Cortex of kidney (tissue), 1 donor: ENCODE results near the gene S1PR3.

Experiments used
- DNase-seq: peaks from one replicate; lab custom pipeline; 2025; lab: John Stamatoyannopoulos, UW

Gene S1PR3

GRCh38 chr9:89009546-89009840 lies 18.2 kb downstream of the S1PR3 start:
- DNase-seq: no peak

DNA sequence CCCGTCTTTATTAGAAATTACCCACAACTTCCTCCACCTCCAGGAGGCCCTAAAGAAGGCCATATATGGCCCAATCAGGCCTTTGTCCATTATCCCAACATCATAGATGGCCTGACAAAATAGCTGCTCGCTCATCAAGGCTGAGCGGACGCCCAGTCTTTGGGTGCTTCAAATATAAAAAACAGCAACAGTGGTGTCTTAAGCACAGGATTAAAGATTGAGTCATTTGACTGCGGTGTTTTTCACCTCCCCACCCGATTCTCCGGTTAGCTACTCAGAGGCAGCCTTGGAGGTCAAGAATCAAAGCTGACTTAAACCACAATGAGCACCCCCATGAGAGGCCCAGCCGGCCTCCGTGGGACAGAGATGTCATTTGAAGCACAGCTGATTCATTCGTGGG lies 18.8 kb downstream of the S1PR3 start:
- DNase-seq: no peak

GRCh38 chr9:89010526-89011111 lies 19.4 kb downstream of the S1PR3 start:
- no peak for DNase-seq

GRCh38 chr9:89011683-89012082 lies 20.4 kb downstream of the S1PR3 start:
- no peak for DNase-seq

DNA sequence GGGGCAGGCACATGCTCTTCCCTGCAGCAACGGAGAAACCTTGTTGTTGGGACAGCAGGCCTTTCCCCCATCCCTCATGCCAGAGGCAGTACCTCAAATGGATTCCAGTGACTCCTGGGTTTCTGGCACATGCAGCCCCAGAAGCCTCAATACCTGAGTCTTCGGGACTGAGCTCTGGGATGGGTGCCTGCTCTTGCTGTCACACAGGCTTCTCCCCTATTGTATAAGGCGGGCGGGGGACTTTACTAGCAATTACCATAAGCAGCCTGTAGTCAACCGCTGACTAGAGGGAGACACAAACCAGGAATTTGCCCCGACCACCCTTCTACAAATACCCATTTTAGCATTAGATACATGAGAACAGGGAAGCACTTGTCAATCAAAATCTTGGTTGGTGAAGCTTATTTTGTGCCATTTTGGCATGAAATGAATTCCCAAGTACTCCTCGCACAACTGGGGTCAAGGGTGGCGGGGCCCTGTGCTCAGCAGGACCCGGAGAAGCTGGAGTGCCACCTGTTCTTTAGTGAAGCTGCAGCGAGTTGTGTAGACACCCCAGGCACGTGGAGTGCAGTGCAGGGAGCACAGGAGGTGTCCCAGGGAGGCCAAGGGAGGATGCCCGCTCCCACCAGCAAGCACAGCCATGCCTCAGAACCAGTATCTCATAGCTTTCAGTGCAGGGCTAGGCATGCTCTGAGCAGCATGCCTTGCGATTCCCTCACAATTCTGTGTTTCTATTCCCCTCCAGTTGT lies 21.2 kb downstream of the S1PR3 start:
- no peak for DNase-seq

DNA sequence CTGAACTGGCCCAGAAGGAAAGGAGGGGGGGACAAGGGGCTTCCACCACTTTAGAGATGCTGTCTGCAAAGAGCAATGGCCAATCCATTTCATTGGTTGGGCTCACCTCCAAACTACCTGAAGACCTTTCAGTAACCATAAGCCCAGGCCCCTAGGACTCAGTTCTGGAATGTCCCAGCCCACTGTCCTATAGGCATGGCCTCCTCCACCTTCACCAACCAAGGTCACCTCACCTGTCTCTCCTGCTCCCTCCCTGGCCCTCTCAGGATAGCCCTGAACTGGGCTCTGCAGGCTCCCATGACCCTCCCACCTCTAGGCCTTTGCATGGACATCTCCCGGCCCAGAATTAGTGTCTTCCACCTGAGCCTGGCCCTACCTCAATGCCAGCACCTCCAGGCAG lies 22.4 kb downstream of the S1PR3 start:
- no peak for DNase-seq

- DNase-seq: no peak
Measured at GRCh38 chr9:89014153-89014552, 22.9 kb downstream of the S1PR3 start.

DNA sequence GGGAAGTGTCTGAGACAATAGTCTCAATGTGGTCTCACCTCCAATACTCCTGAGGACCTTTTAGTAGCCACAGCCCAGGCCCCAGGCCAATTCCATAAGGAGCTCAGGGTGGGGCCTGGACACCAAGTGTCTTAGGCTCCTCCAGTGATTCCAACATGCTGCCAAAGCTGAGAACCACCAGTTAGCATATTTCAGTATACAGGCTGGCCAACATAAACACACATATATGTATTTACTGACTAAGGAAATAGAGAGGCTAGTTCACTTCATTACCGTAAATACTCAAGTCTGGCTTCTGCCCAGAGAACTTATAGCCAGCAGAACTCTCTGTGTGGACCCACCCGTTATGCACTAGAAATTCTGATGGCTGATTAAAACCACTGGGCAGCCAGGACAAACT lies 24.1 kb downstream of the S1PR3 start:
- no peak for DNase-seq

GRCh38 chr9:89020754-89021153 lies 29.5 kb downstream of the S1PR3 start:
- DNase-seq: no peak

DNA sequence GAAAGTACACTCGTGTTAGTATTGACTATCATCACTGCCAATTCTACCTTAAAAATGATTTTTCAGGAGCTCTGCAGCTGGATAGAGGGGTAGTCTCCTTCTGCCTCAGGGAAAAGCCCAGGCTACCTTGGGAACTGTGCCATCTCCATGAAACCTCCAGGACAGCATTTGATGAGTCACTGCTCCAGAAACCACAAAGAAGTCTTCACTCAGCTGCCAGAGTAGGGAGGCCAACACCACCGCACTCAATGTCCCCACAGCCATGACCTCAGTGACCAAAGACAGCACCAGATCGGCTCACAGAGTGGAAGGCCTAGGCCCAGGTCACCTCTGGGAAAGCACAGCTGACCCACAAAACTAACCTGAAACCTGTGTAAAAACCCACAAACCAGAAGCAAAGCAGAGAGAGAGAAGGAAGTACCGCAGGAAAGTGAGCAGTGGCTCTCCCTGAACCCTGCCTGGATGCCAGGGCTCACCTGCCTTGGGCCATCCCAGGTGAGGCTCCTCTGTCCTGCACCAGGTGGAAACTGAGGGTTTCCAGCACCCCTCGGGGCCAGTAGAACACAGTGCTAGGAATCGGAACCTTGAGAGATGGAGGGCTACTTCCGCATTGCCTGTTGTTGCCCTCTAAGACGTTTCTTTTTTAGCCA lies 30.0 kb downstream of the S1PR3 start:
- DNase-seq: no peak

DNA sequence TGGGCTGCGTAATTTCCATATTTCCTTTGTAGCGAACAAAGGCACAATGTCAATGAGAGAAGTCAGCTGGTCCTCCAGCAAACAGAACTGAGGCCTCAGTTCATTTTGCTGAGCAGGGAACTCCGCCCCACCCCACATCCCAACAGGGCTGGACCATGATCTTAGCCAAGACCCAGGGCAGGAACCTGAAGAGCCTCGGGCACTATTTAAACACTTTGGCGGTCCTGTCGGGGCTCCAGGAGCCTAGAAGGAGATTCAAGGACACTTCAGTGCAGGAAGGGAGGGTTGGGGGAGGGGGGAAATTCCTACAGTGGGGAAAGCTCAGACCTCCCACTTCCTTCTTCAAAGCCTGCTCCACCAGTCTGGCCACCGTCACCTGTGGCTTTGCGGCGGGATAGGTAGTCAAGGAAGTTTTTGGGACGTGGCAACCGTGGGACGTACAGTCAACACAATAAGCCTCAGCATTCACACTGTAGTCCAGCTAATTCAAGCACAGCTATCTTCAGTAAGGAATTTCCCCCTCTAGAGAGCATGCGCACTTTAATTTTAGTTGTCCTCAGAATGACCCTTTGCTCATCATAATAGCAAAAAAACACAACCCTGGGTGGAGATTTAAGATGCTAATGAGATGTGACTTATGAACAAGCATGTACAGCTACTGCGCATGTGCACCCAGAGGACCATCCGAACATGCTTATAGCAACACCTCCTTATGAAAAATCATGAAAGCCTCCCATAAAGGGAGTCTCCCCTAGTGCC lies 30.9 kb downstream of the S1PR3 start:
- DNase-seq: no peak

- DNase-seq: no peak
Measured at GRCh38 chr9:89022902-89023301, 31.6 kb downstream of the S1PR3 start.

- DNase-seq: no peak
Measured at GRCh38 chr9:89023740-89024139, 32.5 kb downstream of the S1PR3 start.

DNA sequence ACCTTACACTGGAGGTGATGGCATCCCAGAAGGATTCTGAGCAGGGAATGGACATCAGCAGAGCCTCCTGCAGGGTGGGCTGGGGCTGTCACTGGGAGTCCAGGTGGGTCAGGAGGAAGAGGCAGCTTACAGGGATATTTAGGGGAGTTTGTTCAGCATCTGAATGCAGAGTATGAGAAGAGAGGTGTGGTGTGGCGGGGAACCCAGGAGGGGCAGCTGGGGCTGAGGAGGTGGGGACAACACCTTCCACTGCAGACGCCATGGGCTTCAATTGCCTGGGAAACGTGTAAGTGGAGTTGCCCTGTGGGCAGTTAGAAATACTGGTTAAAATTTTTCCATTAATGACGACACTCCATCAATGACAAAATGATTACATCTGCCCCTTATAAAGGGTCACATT lies 33.5 kb downstream of the S1PR3 start:
- no peak for DNase-seq

- DNase-seq: no peak
Measured at GRCh38 chr9:89025553-89025952, 34.3 kb downstream of the S1PR3 start.

DNA sequence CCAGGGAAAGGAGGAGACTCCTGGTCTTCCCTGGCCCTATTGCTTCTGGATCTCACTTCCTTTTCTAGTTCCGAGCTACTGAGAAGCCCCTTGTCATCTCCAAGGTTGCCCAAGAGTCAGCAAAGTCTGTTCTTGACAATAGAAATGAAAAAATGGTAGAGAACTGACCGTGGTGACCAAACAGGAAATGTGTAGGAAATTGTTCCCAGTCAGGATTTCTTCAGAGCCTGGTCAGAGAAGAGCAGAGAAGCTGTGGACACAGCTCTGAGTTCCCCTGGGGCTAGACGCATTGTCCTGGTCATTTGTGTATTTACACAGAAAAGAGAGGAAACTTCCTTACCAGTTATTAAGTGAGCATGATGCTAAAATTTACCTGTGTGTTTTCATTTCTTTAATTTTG lies 35.6 kb downstream of the S1PR3 start:
- no peak for DNase-seq

- DNase-seq: no peak
Measured at GRCh38 chr9:89029788-89030187, 38.5 kb downstream of the S1PR3 start.

GRCh38 chr9:89032173-89032572 lies 40.9 kb downstream of the S1PR3 start:
- DNase-seq: no peak

DNA sequence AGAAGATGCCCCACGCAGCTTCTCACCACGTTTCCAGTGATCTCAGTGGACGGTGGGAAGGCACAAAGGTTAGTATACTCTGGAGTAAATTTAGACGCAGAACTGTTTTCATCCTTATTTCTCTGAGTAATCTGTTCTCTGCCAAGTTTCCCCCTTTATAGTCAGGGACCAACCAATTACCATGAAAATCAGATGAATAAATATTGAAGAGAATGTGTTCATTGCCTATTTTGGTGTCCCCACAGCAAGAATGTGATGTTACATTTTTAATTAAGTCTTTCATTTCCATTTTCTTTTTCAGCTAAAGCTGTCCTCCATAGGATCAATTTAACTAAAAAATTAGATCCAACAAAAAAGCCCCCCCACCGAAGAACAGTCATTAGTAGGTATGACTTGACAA lies 41.4 kb downstream of the S1PR3 start:
- no peak for DNase-seq

DNA sequence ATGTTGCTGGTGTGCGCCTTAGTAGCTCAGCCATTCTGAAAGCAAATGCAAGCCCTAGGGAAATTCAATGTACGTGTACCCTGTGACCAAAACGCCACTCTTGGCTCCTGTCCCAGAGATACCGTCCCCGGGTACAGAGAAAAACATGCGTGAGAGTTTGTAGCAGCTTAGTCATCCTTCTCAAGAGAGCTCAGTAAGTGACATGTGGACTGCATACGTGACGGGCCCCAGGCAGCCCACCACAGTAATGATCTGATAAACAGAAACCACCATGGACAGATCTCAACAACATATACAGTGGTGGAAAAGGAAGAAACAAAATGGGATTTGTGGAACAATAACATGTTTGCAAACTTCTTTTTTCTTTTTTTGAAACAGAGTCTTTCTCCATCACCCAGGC lies 45.1 kb downstream of the S1PR3 start:
- DNase-seq: no peak

DNA sequence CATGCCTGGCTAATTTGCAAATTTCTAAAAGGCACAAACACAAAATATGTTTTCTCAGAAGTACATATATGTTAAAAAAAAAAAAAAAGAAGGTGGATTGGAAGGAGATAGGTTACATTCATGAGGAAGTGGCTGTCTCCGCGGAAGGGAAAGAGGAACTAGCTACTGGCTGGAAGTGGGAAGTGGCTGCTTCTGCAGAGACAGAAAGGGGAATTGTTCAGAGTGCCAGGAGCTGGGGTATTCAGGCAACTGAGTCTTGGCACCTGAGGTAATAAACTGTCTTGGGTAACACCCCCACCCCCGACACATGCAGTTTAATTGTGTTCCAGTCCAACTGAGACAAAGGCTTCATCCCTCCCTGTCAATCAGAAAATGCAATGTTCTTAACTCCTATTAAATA lies 45.6 kb downstream of the S1PR3 start:
- no peak for DNase-seq

DNA sequence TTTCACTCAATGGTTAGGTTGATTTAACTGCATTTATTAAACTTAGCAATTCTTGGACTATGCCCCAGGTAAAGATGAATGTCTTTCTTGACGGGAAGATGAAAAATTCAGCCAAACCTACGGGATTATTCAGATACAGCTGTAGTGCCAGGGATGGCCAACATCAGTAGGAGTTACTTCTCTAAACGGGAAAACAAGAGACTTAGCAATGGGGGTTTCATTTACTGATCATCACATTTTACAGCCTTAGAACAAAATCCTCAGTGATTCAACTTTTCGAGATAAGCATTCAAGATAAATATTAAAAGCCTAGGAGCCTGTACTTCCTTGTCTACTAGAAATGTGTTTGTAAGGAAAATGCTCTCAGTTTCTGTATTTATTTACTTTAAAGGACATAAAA lies 46.1 kb downstream of the S1PR3 start:
- DNase-seq: no peak

DNA sequence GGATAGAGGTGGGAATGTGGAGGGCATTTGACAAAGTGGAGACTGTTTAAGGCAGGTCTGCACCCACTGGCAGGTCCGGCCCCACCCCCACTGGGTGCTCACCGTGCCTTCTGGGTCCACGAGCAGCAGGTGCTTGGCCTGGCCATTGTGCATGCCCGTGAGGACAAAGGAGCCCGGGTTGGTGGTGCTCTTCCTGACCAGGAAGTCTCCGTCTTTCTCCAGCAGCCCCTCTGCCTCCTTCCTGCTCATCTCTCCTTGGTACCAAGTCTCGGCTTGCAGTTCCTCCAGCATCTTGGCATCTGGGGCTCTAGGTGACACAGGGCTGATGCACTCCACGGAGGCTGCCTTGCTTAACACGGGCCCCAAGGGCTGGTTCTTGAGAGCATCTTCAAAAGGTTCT lies 46.6 kb downstream of the S1PR3 start:
- no peak for DNase-seq
